Measurements from ENCODE around the gene CSAD. TPM values are rescaled to one million over a fixed set of nuclear protein-coding genes. Genes with fewer than 3 reads are reported as not detected.

CSAD gene
- total and polyA plus RNA-seq, 2 of the 13 experiments (the other 11 are each of a cell fraction or from before 2014, with no cell fraction given) = 7.2 to 23.5 TPM

GRCh38 chr12:53180220-53180930 lies at the start of gene CSAD, which contains the start of gene ZNF740 (continued):
- TF ChIP-seq ZBTB33 (CRISPR knock-in tag; IDR thresholded peaks at IDR 0.05) (0 out of 2 replicates have a peak, but pooled peaks have one; percentile 7), ZNF205 (CRISPR knock-in tag; IDR thresholded peaks at IDR 0.05) (no peak), ZNF660 (CRISPR knock-in tag; IDR thresholded peaks at IDR 0.05; ENCODE audit: borderline replicate concordance, low read depth) (no peak), FOXO1 (CRISPR knock-in tag; IDR thresholded peaks at IDR 0.05) (peak; percentile 63), YEATS4 (CRISPR knock-in tag; IDR thresholded peaks at IDR 0.05; ENCODE audit: borderline replicate concordance) (peak; percentile 87), TEAD3 (CRISPR knock-in tag; optimal IDR thresholded peaks at IDR 0.05; ENCODE audit: borderline replicate concordance) (peak; percentile 22), KDM3A (CRISPR knock-in tag; IDR thresholded peaks at IDR 0.05; ENCODE audit: low read depth) (peak; percentile 66; the same call in 1 of the 2 replicates), DNMT3B (CRISPR knock-in tag; conservative IDR thresholded peaks at IDR 0.05) (no peak), E2F2 (CRISPR knock-in tag; IDR thresholded peaks at IDR 0.05; ENCODE audit: borderline replicate concordance) (0 out of 2 replicates have a peak, but pooled peaks have one; percentile 72), KAT8 (CRISPR knock-in tag; IDR thresholded peaks at IDR 0.05) (peak; percentile 91), ONECUT2 (CRISPR knock-in tag; IDR thresholded peaks at IDR 0.05) (no peak), HOXD1 (CRISPR knock-in tag; IDR thresholded peaks at IDR 0.05) (0 out of 2 replicates have a peak, but pooled peaks have one; percentile 30), TRIM24 (CRISPR knock-in tag; IDR thresholded peaks at IDR 0.05) (no peak), ZNF225 (CRISPR knock-in tag; IDR thresholded peaks at IDR 0.05) (no peak), CCDC6 (CRISPR knock-in tag; IDR thresholded peaks at IDR 0.05) (no peak), DMTF1 (CRISPR knock-in tag; IDR thresholded peaks at IDR 0.05) (no peak), ZNF101 (CRISPR knock-in tag; IDR thresholded peaks at IDR 0.05; ENCODE audit: borderline replicate concordance, low read depth) (no peak), SP4 (CRISPR knock-in tag; IDR thresholded peaks at IDR 0.05) (peak; percentile 87), ZNF329 (CRISPR knock-in tag; IDR thresholded peaks at IDR 0.05; ENCODE audit: low read depth) (0 out of 2 replicates have a peak, but pooled peaks have one; percentile 78), RAD21 (CRISPR knock-in tag; IDR thresholded peaks at IDR 0.05) (no peak)

All from HepG2 (cell line).